ENCODE data around the gene PRICKLE1. TPM values are rescaled to one million over a fixed set of nuclear protein-coding genes. Genes with fewer than 3 reads are reported as not detected.
A peak's percentile ranks its signal among the peaks of the same experiment; 100 is the strongest.

PRICKLE1 gene
- 9.0 and 16.3 TPM in 2 replicates for total RNA-seq

DNA sequence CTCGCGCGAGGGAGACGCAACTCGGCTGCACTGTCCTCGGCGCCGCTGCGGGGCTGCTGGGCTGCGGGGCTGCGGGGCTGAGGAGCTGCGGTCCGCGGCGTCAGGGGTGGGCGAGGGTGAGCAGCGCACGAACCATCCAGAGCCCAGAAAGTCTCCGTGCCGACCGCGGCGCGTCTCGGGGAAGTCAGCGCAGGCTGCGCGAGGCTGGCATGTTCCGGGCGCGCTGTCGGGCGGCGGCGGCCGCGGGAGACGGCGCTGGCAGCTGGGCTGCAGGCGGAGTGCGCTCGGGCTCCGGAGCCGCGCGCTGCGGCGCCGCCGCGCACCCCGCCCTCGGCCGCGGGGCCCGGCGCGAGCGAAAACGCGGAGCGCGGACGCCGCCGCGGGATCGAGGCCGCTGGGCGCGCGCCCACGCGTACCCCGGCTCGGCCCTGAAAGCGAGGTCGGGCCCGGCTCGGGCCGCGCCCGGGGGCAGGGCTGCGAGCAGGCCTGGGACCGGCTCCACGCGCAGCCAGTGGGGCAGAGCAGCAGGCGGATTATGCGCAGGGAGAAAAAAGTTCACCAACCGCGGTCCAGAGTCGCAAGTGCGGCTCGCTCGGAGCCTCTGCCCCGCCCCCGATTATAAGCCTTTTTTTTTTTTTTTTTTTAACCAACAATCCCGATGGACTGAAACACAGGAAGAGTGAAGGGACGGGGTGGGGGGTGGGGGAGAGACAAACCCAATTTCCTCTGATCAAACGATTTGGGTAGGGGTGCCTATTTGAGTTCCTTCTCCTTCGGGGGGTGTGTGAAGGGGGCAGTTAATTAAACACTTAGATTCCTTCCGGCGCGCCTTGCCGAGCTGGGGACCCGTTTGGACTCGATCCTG is at the start of gene PRICKLE1:
Gene PRICKLE1, minus strand, starts transcription at position 282 of the 865 bp plus-strand sequence. CDS start 117,230 bp downstream, outside the sequence.
- DNase-seq (ENCODE audit: low read depth in 2 of 2), result peak in 1 of 2 donors; percentile 65

DNA sequence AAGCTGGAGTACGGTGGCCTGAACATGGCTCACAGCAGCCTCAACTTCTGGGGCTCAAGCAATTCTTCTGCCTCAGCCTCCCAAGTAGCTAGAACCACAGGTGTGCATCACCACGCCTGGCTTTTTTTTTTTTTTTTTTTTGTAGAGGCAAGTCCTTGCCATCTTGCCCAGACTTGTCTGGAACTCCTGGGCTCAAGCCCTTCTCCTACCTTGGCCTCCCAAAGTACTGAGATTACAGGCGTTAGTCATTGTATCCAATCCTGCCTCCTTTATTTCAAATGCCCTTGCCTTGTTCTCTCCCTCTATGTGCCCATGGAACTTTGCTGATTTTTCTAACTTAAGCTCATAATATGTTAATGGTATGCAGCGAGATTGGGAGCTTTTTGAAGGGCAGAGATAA is 49.2 kb upstream of the PRICKLE1 start:
- DNase-seq (ENCODE audit: low read depth in 2 of 2), result no peak

DNA sequence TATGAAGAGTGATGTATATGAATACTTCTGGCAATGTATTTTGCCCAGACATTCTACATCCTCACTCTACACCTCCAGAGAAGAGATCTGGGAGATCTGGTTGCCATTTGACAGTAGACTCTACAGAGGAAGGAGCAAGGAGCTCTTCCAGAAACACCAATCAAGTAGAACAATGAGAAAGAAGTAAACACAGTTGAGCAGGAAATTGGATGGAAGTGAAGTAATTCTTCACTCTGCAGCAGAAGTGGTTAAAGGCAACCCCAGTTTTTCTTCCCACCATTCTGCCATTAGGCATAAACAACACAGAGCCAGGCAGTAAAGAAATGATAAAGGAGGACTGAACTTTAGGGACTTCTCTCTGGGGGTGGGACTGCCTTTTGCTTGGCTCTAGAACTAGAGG is 48.5 kb upstream of the PRICKLE1 start:
- peak in 1 of 2 donors; percentile 72 for DNase-seq (ENCODE audit: low read depth in 2 of 2)

DNA sequence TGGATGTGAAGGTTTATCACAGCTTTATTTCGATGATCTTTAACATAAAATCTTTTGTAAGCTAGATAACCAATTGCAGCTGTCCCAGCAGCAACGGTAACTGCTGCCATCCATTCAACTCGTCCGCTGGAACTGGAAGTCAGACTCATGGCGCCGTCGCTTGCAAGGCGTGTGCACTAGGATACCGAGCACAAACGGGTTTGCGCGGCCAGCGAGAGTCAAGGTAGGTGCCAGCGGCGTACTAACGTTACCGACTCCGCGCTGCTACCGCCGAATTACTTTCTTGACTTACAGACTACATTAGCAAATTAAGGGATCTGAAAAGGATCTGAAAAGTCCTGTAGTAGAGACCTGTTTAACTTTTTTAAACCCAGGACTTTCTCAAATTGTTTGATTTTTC is 47.4 kb upstream of the PRICKLE1 start:
- no peak for DNase-seq (ENCODE audit: low read depth in 2 of 2)

DNA sequence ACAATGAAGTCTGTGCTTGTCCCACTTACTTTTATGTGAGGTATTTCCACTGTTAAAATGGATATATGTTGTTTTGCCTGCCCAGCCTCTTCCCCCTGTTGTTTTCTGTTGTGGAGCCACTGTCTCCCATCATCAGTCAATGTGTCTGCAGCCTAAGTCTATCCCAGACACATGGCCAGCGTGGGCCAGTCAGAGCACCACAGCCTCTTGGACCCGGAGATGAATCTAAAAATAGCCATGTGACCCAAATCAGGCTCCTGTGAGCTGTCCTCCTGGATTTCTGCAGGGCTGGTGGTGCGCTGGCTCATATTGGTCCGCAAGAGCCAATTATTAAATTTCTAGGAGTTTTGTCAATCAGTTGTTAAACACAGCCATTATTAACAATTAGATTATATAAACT is 44.0 kb upstream of the PRICKLE1 start:
- no peak for DNase-seq (ENCODE audit: low read depth in 2 of 2)

DNA sequence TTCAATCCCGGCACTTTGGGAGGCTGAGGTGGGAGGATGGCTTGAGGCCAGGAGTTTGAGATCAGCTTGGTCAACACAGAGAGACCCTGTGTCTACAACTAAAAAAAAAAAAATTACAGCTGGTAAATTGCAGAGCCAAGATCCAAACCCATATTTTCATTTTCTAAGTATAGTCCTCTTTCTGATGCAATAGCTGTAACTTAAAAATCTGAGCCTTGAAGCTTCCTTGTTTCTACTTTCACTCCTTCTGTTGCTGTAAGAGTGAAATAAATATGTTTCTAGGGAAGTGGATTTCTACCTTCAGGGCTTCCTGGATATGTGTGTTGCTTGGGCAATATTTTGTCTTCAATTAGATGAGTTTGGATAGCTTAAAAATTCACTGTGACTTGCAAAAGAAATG is 42.0 kb upstream of the PRICKLE1 start:
- no peak for DNase-seq (ENCODE audit: low read depth in 2 of 2)

DNA sequence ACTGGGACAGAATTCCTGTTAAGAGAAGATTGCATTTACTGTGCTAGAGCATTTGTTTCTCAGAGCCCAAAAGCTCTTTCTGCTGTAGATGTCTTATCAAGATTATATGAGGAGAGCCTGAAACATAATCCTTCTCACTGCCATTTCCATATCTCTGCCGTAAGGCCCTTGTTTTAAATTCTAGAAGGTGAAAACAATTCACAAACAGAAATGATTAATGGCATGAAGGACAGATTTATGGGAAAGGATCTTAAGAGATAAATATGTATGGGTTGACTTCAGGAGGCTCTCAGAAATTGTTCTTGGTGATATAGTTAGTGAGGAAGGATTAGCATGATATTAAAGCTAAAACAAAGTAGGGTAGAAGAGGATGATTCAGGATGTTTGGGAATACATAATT is 40.8 kb upstream of the PRICKLE1 start:
- DNase-seq (ENCODE audit: low read depth in 2 of 2), result no peak

DNA sequence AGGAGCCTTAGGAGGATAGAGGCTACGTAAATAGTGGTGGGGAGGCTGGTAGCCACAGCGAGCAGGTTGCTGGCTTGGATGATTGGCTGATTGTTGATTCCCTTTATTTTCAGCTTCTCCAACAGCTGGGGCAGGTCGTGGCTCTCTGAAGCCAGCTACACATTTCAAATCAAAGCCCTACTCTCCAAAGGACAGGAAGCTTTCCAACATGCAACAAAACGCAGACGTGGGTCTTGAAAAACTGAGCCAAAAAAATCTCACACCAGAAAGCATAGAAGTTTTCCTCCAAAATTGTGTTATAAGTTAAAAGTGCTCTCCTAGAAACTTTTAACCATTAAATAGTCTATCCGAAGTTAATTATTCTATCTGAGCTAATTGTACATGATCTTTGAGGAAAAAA is 37.6 kb upstream of the PRICKLE1 start:
- DNase-seq (ENCODE audit: low read depth in 2 of 2), result no peak

DNA sequence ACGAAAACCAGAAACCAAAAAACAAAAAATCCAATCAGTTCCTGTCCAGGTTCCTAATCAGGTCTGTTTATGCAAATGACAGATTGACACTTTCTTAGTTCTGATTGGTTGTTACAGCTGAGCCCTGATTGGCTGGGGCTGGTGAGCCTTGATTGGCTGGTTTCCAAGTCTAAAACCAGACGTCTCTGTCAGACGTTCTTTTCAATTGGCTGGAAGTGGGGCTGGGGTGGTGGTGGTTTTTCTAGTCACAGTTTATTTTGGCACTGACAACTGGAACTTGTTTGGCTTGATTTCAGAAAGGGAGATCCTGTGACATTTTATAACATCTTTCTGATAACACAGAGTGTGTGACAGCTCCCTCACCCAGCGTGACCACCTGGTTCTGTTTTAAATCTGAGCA is 36.1 kb upstream of the PRICKLE1 start:
- peak; percentile 19 to 44 for DNase-seq (ENCODE audit: low read depth in 2 of 2)

DNA sequence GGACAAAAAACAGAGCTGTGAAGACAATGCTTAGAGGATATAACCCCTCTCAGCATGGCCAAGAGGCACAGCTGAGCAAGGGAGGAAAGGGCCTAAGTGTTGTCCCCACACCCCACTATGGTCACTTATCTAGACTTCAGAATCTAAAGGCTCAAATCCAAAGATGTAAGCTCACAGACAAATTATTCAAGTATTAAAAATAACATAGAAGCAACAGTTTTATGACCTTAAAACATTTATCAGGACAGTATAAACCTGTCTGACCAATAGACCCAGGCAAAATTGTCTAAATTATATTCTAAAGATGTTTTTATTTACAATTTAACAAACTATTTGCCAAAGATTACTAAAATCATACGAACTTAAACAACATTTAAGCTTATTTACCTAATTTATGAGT is 28.1 kb upstream of the PRICKLE1 start:
- DNase-seq (ENCODE audit: low read depth in 2 of 2), result peak in 1 of 2 donors; percentile 17

DNA sequence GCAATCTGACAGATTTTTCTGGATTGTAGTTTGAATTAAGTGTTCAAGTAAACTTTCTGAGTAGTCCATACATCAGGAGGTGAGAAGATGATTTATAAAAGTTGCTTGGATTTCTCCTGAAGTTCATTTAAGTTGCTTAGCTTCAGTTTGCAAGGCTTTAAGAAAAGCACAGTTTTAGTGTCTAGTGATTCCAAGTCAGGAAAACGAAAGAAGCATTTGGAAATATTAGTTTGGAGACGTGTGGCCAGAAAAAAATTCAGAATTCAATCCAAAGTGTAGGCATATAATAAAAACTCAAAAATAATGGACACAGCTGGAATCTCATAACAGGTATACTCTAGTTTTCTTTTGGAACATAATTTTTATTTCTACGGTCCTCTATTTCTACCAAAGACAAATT is 25.5 kb upstream of the PRICKLE1 start:
- no peak for DNase-seq (ENCODE audit: low read depth in 2 of 2)

DNA sequence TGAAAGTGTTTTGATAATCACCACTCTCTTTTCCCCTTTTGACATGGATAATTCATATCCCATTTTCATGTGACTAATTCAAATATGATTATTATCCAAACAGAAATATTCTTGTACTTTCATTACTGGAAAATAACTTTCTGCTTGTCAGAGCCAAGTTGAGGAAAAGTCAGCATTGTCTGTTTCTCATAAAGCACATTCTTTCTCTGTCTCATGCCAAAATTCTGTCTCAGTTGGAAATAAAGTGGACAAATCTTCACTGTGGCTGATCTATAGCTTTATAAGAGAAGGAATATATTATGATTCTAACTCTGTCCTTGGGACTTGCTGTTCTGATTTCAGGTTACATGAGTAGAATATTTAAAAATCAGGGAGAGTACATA is 22.7 kb upstream of the PRICKLE1 start:
- DNase-seq (ENCODE audit: low read depth in 2 of 2), result no peak

DNA sequence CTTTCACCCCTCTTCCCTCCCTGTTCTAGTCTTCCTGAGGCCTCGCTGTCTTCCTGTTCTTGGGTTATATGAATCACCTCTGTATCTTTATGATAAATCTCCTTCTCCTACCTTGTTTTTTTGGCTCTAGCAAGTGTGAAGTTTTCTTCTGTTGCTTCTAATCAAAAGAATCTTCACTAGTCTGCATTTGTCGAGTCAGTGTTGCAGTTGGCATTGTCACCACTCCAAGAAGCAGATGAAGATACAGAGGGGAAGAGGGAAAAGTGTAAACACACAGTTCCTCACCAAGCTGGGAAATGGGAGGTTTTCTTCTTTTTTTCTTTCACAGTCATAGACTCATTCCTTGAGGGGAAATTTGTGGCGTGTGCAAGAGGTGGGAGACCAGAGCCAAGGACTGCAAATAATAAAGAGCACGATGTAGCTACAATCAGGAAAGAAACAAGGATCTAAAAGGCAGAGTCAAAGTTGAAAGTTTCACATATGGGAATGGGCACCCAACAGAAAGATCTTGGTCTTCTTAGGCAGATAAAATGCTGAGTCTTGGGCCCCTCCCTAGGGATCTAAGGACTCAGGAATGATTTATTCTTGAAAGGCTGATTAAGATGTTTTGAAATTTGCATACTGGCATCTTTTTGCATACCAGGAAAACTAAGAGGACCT is 22.2 kb upstream of the PRICKLE1 start:
- no peak for DNase-seq (ENCODE audit: low read depth in 2 of 2)

DNA sequence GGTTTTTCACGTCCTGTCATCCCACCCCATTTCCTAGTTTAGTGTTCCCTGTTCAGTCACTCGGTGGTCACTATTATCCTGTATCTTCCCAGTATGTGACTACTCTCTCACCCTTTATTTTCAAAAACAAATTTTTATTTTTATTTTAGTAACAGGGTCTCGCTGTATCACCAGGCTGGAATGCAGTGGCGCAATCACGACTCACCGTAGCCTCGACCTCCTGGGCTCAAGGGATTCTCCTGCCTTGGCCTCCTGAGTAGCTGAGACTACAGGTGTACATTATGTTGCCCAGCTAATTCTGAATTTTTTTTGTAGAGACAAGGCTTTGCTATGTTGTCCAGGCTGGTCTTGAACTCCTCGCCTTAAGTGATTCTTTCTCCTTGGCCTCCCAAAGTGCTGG is 20.1 kb upstream of the PRICKLE1 start:
- DNase-seq (ENCODE audit: low read depth in 2 of 2), result no peak

DNA sequence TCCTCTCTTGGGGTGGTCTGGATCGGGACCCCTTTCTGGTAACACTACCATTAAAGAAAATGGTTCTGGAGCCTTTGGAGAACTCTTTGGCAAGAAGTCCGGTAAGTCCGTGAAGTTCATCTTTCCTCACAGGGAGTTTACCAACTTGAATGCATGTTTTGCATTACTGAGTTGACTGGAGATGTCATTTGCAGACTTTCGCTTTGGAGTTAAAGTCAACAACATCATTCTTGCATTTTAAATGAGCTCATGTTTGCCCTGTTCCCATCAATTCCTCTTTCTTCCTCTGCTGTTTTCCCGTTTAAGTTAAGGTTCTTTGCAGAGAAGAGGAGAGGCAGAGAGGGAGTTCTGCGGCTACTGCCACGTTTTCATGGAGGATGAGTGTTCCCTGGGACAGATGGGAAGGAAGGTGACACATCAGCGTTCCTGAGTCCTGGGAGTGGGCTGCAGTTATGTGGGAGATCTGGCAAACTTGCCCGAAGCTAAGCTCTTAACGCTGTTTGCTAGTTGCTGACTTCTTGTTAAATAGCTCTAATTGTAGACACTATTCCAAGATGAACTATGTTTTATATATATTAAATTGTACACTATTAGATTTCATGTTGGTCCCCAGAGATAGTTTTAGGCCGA is 18.8 kb upstream of the PRICKLE1 start:
- DNase-seq (ENCODE audit: low read depth in 2 of 2), result no peak

DNA sequence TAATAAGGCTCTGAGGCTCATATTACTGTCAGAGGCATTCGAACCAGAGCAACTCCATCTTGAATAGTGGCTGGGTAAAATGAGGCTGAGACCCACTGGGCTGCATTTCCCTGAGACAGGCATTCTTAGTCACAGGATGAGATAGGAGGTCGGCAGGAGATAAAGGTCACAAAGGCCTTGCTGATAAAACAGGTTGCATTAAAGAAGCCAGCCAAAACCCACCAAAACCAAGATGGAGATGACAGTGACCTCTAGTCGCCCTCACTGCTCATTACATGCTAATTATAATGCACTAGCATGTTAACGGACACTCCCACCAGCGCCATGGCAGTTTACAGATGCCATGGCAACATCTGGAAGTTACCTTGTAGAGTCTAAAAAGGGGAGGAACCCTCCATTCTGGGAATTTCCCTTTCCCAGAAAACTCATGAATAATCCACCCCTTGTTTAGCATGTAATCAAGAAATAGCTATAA is 18.1 kb upstream of the PRICKLE1 start:
- no peak for DNase-seq (ENCODE audit: low read depth in 2 of 2)

DNA sequence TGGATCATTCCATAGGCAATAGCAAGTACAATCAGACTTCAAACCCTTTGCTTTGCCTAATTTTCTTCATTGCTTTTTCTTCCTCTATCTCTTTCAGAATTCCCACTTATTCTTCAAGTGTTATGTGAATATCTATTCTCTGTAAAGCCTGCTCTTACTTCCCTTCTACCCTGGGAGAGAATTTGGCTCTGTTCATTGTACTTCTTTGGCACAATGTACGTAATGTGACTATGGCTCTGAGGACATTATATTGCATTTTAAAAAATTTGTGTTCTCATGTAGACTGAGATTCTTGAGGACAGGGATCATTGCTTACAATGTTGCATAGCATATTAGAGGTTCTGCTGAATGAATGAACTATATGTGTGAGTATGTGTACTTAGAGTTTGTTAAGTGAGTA is 16.9 kb upstream of the PRICKLE1 start:
- no peak for DNase-seq (ENCODE audit: low read depth in 2 of 2)

DNA sequence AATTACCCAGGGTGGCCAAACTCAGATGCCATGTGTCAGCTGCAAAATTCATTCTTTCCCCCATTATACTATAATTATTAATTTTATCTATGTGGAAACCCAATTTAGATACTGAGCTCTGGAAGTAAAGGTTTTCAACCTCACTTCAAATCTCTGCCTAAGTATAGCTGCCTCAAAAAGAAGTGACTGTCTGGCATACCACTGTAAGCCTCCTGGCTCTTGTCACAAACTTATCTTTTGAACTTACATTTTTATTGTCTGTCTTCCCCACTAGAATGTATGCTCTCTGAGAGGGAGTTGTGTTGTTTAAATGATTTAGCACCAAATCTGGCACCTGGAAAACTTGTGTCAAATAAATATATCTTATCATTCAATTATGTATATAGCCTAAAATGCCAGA is 16.1 kb upstream of the PRICKLE1 start:
- DNase-seq (ENCODE audit: low read depth in 2 of 2), result no peak

DNA sequence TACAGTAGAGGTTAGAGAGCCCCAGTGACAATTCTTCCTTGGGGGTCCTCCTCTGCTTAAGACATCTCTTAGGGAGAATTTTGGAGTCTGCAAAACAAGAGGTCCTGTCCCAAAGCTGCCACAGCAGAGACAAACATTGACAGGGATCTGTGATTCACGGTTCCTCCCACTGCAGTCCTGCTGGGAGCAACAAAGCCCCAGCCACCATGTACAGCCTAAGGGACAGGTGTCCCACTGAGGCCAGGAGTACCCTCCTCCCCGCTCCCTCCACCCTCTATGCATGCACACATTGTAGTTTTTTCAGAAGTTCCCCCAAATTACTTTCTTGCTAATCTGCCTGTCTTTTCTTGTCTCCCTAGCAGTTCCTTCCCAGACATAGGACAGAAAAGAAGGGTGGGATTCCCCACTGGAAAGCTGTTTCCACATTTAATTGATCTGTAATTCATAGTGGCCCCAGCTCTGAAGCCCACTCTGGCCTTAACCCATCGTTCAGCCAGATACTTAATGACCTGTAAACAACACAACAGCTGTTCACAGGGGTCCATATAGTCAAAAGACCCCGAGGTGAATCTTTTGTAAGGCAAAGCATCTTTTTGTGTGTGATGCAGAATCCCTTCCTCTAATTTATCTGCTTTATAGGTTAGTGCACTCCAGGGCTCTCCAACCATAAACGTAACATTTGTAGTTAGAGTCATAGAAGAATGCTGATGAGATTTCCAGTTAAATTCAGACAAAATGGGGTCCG is 13.9 kb upstream of the PRICKLE1 start:
- DNase-seq (ENCODE audit: low read depth in 2 of 2), result no peak

DNA sequence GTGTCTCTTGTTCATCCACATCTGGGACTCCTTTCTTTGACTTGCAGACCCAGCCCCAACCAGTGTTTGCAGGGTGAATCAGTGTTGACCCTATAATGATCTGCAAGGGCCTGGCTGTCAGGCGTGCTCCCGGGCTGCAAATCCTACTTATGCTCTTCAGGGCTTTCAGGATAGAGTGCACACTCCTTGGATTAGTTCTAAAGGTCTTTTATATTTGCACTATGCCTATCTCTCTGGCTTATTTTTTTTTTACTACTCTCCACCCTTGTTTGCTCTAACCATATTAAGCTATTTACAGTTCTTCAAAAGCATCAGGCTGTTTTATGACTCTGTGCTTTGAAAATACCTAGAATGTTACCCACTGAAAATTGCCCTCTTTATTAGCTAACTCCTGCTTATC is 4.3 kb upstream of the PRICKLE1 start:
- DNase-seq (ENCODE audit: low read depth in 2 of 2), result no peak

DNA sequence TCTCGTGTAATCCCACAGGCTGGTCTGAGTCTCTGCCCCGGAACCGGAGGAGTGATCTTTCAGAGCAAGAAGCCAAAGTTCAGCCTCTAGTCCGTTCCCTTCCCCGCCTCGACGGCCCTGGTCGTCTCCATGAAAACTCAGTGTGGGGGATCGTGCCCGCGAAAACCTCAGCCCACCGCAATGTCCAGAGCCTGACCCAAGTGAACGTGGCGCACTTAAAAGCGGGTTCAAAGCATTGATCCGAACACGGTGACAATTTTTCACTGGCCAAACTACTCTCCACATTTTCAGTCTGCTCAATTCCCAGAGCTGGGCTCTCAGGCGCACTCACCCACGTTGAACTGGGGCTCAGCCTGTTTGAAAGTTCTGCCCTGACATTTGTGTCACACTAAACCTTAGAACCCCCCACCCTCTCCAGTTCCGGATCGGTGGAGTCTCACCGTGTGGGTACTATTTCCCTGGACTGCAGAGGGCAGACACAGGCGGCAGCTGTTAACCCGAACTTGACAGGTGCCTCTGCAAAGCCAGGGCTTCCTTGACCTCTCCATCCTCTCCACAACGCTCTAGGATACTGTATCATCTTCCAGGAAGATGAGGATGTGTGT is 886 bp upstream of the PRICKLE1 start:
- DNase-seq (ENCODE audit: low read depth in 2 of 2), result no peak

All from dermis microvascular lymphatic vessel endothelial cell (primary cell).